ENCODE data around the gene COL8A1.
"Not testable (repeated sequence)": the region's sequence is repeated elsewhere in the genome, so short reads cannot be mapped to it uniquely, and the experiment has no call there.

COL8A1 gene

GRCh38 chr3:99710094-99710493, 71.7 kb downstream of the COL8A1 start:
- no peak for DNase-seq (ENCODE audit: low spot score)

- no peak for DNase-seq (ENCODE audit: low spot score)
These were observed 73.0 kb downstream of the COL8A1 start for GRCh38 chr3:99711351-99711750.

GRCh38 chr3:99712291-99712954, 74.0 kb downstream of the COL8A1 start:
- no peak for DNase-seq (ENCODE audit: low spot score)

GRCh38 chr3:99713440-99713839, 75.0 kb downstream of the COL8A1 start:
- DNase-seq (ENCODE audit: low spot score) = no peak

- DNase-seq (ENCODE audit: low spot score) = no peak
These were observed 75.8 kb downstream of the COL8A1 start for GRCh38 chr3:99714146-99714545.

- no peak for DNase-seq (ENCODE audit: low spot score)
These were observed 76.2 kb downstream of the COL8A1 start for GRCh38 chr3:99714575-99714974.

- no peak for DNase-seq (ENCODE audit: low spot score)
These were observed 78.1 kb downstream of the COL8A1 start for GRCh38 chr3:99716463-99716995.

- no peak for DNase-seq (ENCODE audit: low spot score)
These were observed 82.7 kb downstream of the COL8A1 start for GRCh38 chr3:99720985-99721632.

- DNase-seq (ENCODE audit: low spot score) = no peak
These were observed 83.2 kb downstream of the COL8A1 start for GRCh38 chr3:99721633-99722007.

- DNase-seq (ENCODE audit: low spot score) = no peak
These were observed 85.9 kb downstream of the COL8A1 start for GRCh38 chr3:99724276-99724675.

GRCh38 chr3:99730870-99731269, 92.5 kb downstream of the COL8A1 start:
- DNase-seq (ENCODE audit: low spot score) = no peak

GRCh38 chr3:99731499-99731898, 93.1 kb downstream of the COL8A1 start:
- DNase-seq (ENCODE audit: low spot score) = no peak

- not testable (repeated sequence) for DNase-seq (ENCODE audit: low spot score)
These were observed 102.0 kb downstream of the COL8A1 start for GRCh38 chr3:99740371-99740770.

GRCh38 chr3:99741588-99741987, 103.2 kb downstream of the COL8A1 start:
- DNase-seq (ENCODE audit: low spot score) = peak; percentile 8

- DNase-seq (ENCODE audit: low spot score) = peak; percentile 14
These were observed 109.5 kb downstream of the COL8A1 start for GRCh38 chr3:99747915-99748314.

GRCh38 chr3:99751649-99752048, 113.3 kb downstream of the COL8A1 start:
- DNase-seq (ENCODE audit: low spot score) = no peak

GRCh38 chr3:99753268-99753975, 115.0 kb downstream of the COL8A1 start:
- peak; percentile 77 for DNase-seq (ENCODE audit: low spot score)

- no peak for DNase-seq (ENCODE audit: low spot score)
These were observed 117.4 kb downstream of the COL8A1 start for GRCh38 chr3:99755831-99756230.

- DNase-seq (ENCODE audit: low spot score) = no peak
These were observed 119.6 kb downstream of the COL8A1 start for GRCh38 chr3:99757966-99758365.

- peak; percentile 17 for DNase-seq (ENCODE audit: low spot score)
These were observed 120.2 kb downstream of the COL8A1 start for GRCh38 chr3:99758502-99759177.

- DNase-seq (ENCODE audit: low spot score) = no peak
These were observed 121.6 kb downstream of the COL8A1 start for GRCh38 chr3:99760031-99760430.

- DNase-seq (ENCODE audit: low spot score) = no peak
These were observed 122.2 kb downstream of the COL8A1 start for GRCh38 chr3:99760629-99761028.

All from pons (tissue), 1 donor.